ENCODE results near the gene DDX41.

The DDX41 gene

DNA sequence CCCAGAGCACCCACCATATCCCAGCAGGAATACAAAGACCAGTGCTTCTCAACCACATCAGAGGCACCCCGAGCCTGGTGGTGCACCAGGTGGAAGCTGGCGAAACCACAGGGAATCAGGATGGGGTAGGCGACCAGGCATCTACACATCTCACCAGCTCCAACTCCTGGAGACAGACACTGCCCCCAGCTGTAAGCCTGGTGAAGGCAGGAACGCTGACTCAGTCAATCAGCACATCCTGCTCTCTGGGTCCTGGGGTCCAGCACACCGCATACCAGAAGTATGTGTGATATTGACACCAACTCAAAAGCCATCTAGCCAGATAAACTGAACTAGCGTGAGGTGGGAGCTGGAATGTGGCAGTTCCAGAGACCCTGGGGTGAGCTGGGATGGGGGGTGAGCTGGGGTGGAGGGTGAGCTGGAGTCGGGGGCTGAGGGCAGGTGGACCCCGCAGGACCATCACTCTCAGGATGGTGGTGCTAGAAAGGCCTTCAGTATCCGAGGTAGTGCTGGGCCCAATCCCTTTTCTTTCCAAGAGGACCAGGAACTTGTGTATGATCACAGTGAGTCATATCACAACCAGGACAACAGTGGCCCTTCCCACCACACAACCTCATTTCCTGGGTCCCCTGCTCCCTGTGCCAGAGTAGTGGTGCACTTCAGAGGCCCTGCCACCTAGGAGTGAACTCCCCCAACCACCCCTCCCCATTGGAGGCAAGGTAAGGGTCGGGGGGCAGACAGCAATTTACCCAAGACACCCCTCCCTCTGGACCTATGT, 45.8 kb downstream of the DDX41 start:
- DNase-seq (ENCODE audit: low read depth in 1 of 2, low spot score in 1 of 2) = no peak

DNA sequence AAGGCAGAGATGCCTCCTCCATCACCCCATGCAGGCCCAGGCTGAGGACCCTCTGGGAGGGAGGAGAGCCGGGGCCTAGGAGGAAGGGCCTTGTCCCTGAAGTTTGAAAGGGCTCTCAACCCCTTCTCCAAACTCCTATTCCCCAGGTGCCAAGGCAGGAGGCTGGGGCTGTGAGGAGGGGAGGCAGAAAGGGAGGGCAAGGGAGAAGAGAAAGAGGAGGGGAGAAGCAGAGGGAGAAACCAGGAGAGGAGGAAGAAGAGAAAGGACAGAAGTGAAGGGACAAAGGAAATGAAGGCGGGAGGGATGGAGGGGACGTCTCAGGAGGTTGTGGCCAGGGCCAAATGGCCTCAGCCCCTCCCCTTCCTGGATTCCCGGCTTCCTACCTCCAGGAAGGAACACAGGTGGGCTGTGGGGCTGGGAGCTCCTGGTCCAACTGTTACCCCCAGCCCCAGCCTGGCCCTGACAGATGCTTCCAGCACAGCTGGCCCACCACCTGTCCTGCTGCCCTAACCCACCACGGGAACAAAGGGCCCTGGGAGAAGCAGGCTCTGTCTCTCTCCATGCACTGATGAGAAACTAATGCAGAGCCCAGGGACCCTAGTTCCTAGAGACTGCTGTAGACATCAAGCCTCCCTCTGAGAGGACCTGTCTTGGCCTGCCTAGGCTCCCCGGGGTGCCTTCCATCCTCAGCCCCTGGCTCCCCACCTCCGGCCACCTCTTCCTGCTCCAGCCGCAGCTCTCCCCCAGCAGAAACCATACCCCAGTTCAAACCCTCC, 46.8 kb downstream of the DDX41 start:
- no peak for DNase-seq (ENCODE audit: low read depth in 1 of 2, low spot score in 1 of 2)

DNA sequence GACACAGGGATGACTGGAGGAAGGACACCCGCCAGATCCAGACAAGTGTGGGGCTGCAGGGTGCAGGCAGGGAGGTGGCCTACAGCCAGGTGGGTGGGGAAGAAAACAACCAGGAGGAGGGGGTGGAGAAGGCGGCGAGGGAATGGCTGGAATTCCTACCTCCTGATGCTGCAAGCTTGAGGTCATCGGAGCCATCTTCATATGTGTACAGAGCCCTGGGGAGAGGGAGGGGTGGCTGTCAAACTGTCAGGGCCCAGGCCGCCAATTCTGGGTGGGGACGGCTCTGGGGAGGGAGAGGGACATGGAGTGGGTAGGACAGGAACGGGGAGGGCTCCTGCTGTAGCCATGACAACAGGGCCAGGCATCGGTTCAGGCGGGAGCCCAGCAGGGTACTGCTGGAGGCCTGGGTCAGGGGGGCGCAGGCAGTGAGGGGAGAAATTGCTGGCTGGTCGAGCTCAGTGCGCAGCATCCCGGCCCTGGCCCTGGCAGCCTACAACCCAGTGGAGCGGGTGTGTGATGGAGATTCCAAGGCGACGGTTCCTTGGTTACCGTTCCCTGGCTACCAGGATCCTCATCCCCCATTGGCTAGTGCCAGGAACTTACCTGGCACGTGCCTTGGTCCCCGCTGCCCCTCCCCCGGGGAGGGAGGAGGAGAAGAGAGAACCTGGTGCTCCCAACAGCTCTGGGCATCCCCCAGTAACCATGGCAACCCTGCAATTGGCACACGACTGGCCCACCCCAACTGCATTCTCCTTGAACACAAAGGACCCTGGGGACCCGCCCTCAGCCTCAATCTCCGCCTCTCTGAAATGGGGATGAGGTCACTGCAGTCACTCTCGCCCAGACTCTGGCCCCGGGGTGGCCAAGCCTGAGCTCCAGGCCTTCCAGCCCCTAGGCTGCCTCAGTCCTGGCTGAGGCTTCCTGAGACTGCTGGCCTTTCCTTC, 47.8 kb downstream of the DDX41 start:
- DNase-seq (ENCODE audit: low read depth in 1 of 2, low spot score in 1 of 2) = no peak

DNA sequence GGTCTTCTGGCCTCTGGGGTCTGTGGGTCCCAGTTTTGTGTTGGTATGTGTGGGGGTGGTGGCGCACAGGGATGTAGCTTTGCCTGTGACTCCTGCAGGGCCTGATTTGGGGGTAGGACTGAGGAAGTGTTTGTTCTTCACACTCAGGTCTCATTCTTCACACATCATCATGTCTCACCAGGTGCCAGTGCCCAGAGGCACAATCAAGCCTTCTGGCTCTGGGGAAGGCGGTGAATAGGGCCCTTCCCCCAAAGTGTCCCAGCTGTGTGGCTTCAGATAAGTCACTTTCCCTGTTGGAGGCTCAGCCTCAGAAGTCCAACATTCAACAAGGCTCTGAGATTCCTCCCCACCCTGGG, 48.5 kb downstream of the DDX41 start:
- no peak for DNase-seq (ENCODE audit: low read depth in 1 of 2, low spot score in 1 of 2)

DNA sequence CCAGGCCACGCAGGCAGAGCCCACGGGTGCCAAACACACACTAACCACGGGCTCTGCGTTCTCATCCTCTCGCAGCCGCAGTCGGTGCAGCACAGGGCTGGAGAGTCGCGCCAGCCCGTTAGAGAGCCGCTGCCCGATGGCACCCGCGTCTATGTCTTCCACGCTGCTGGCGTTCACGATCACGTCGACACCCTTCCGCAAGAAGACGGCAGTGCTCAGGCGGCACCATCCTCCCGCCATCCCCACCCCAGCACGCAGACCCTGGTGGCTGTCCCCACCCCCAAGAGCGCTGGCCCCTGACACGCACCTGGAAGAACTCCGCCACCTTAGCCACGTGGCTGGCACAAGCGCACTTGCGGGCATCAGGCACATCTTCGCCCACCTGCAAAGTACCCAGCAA, 49.3 kb downstream of the DDX41 start:
- no peak for DNase-seq (ENCODE audit: low read depth in 1 of 2, low spot score in 1 of 2)

DNA sequence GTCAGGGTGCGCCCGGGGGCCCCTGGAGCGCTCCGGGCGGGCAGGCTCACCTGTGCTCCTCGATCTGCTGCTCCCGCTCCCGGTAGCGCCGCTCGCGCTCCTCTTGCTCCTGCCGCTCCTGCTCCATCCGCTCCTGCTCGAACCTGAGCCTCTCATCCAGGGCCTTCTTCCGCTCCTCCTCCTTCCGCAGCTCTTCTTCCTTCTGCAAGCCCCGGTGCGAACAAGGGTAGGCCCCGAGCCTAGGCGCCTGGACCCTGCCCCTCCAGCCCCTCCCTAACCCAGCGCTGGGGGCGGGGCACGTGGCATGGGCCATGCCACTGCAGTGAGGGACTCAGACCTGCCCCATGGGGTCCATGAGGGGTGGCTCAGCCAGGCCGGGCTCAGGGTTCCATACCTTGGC, 49.9 kb downstream of the DDX41 start:
- DNase-seq (ENCODE audit: low read depth in 1 of 2, low spot score in 1 of 2) = no peak

DNA sequence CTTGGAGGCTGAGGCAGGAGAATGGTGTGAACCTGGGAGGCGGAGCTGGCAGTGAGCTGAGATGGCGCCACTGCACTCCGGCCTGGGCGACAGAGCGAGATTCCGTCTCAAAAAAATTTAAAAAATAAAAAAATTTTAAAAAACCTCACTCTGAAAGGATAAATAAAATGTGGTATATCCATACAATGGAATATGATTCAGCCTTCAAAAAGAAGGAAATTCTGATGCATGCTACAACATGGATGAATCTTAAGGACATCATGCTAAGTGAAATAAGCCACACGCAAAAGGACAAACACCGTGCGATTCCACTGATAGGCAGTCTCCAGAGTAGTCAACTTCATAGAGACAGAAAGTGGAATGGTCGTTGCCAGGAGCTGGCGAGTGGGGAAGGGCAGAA, 51.7 kb downstream of the DDX41 start:
- no peak for DNase-seq (ENCODE audit: low read depth in 1 of 2, low spot score in 1 of 2)

DNA sequence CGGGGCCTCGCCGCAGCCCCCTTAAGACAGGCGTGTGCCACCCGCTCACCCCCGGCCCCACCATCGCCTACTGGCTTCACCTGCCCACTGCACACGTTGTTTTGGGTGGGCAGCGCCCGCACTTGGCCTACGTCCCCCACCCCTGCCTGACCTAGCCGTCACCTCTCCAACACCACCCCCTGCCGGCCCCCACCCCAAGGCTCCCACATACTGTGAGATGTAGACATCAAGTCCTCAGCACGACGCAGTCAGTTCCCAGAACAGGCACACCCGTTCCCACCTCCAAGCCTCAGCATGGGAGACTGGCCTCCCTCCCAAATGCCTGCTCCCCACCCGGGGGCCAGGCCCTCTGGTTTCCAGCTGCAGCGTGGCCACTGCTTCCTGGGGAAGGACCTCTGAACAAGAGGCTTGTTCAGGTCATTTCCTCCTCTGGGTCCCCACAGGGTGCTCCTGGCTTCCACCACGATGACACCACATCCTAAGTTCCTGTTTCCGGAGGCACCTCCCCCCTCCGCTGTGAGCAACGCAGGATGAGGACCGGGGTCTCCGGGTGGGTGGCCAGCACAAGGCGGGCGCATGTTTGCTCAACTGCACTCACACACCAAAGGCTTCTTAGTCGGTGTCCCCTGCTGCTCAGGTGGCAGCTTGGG, 54.6 kb downstream of the DDX41 start:
- DNase-seq (ENCODE audit: low read depth in 1 of 2, low spot score in 1 of 2) = no peak
